Measurements from ENCODE around the gene ST3GAL3. TPM values are rescaled to one million over a fixed set of nuclear protein-coding genes. Genes with fewer than 3 reads are reported as not detected.

ST3GAL3 gene
- total RNA-seq, 1 experiment from 2014 or later = 8.6 TPM

- POLR2A ChIA-PET = interaction anchor here (0.7 kb wide), 1 partner anchor 12 kb away, joined by 3 read pairs; no protein-coding TSS in a partner anchor
- TF ChIP-seq ZNF416 (CRISPR knock-in tag; IDR thresholded peaks at IDR 0.05) = no peak
- no peak for TF ChIP-seq ZNF138 (CRISPR knock-in tag; conservative IDR thresholded peaks at IDR 0.05)
- no peak for TF ChIP-seq ZNF396 (CRISPR knock-in tag; IDR thresholded peaks at IDR 0.05; ENCODE audit: borderline replicate concordance)
- no peak for TF ChIP-seq ZNF425 (CRISPR knock-in tag; conservative IDR thresholded peaks at IDR 0.05)
- no peak for TF ChIP-seq CBFB (CRISPR knock-in tag; IDR thresholded peaks at IDR 0.05; ENCODE audit: low read depth)
- TF ChIP-seq ZNF263 (CRISPR knock-in tag; IDR thresholded peaks at IDR 0.05; ENCODE audit: low read depth) = no peak
- no peak for TF ChIP-seq IRF1 (CRISPR knock-in tag; IDR thresholded peaks at IDR 0.05)
- TF ChIP-seq USF1 (CRISPR knock-in tag; IDR thresholded peaks at IDR 0.05) = no peak
- TF ChIP-seq ETV6 (CRISPR knock-in tag; IDR thresholded peaks at IDR 0.05) = no peak
- TF ChIP-seq ATF1 (CRISPR knock-in tag; IDR thresholded peaks at IDR 0.05) = no peak
- TF ChIP-seq GRHL2 (CRISPR knock-in tag; IDR thresholded peaks at IDR 0.05; ENCODE audit: insufficient replicate concordance, severe bottlenecking) = no peak
- no peak for TF ChIP-seq ZNF232 (CRISPR knock-in tag; IDR thresholded peaks at IDR 0.05)
- TF ChIP-seq ARID4B (CRISPR knock-in tag; IDR thresholded peaks at IDR 0.05; ENCODE audit: borderline replicate concordance) = no peak
- TF ChIP-seq SMAD3 (CRISPR knock-in tag; IDR thresholded peaks at IDR 0.05; ENCODE audit: borderline replicate concordance) = no peak
- no peak for TF ChIP-seq ZNF317 (CRISPR knock-in tag; IDR thresholded peaks at IDR 0.05; ENCODE audit: borderline replicate concordance, low read depth)
- no peak for TF ChIP-seq NFATC4 (CRISPR knock-in tag; IDR thresholded peaks at IDR 0.05)
- no peak overlapping the region for H3K4me3 Mint-ChIP-seq
- H3K27me3 Mint-ChIP-seq (ENCODE audit: low read depth) = no peaks in the 10 kb centered on the region
- no peaks in the 10 kb centered on the region for H3K9me3 Mint-ChIP-seq
- no peaks in the 10 kb centered on the region for H3K36me3 Mint-ChIP-seq
- DNase-seq (ENCODE audit: low spot score) = no peak
- ATAC-seq = no peak
- CTCF ChIA-PET = interaction anchor here (0.7 to 5.0 kb wide), 3 partner anchors 20 to 96 kb away, joined by 3 to 32 read pairs (median 5); no protein-coding TSS in a partner anchor
- peaks cover 14% of the 10 kb centered on the region for H3K4me1 Mint-ChIP-seq
- H3K27ac Mint-ChIP-seq = peak overlapping the region; percentile 5; the same call in 1 of the 2 replicates
Measured at GRCh38 chr1:43861337-43861736, 154.0 kb downstream of the ST3GAL3 start.

GRCh38 chr1:43861988-43862735, 154.8 kb downstream of the ST3GAL3 start:
- CTCF ChIA-PET = interaction anchor here (0.5 to 5.0 kb wide), 5 partner anchors 20 to 307 kb away, joined by 3 to 32 read pairs (median 4); no protein-coding TSS in a partner anchor
- POLR2A ChIA-PET = interaction anchor here (0.7 kb wide), 1 partner anchor 13 kb away, joined by 3 read pairs; no protein-coding TSS in a partner anchor
- DNase-seq (ENCODE audit: low spot score) (no peak), ATAC-seq (no peak)
- no peak overlapping the region for H3K4me3 Mint-ChIP-seq
- no peaks in the 10 kb centered on the region for H3K9me3 Mint-ChIP-seq
- peak overlapping the region; percentile 8; the same call in 1 of the 2 replicates for H3K27ac Mint-ChIP-seq
- peaks cover 8% of the 10 kb centered on the region for H3K4me1 Mint-ChIP-seq
- H3K27me3 Mint-ChIP-seq (ENCODE audit: low read depth) = no peaks in the 10 kb centered on the region
- no peaks in the 10 kb centered on the region for H3K36me3 Mint-ChIP-seq
- TF ChIP-seq CTCF (IDR thresholded peaks at IDR 0.05) = no peak
- no peak for TF ChIP-seq NFATC4 (CRISPR knock-in tag; IDR thresholded peaks at IDR 0.05)
- TF ChIP-seq TEAD1 (CRISPR knock-in tag; IDR thresholded peaks at IDR 0.05) = no peak
- TF ChIP-seq ESRRA (CRISPR knock-in tag; IDR thresholded peaks at IDR 0.05; ENCODE audit: borderline replicate concordance) = no peak
- TF ChIP-seq ZNF416 (CRISPR knock-in tag; IDR thresholded peaks at IDR 0.05) = no peak
- TF ChIP-seq USF2 (CRISPR knock-in tag; IDR thresholded peaks at IDR 0.05) = no peak
- no peak for TF ChIP-seq ZNF423 (CRISPR knock-in tag; IDR thresholded peaks at IDR 0.05)

Measured in WTC11 (cell line).